Ovary (tissue), 3 donors: ENCODE data around the gene GNB1L.

Source experiments
- EP300 ChIP-seq: sonication (generic); formaldehyde crosslinking; IDR thresholded peaks from one replicate; pipeline ENCODE4 v1.6.1; 2017; ENCODE audit warnings: antibody characterized with exemption
- POLR2A ChIP-seq: fragments of 450-650 bp; IDR thresholded peaks from one replicate; pipeline ENCODE4 v1.6.1; 2017; ENCODE audit warnings: antibody characterized with exemption, mild to moderate bottlenecking, moderate library complexity
- TF ChIP-seq, protein P1 (sequence below), 3 donors: fragments of 450-650 bp in 2 of 3; fragments of 200-600 bp in 1 of 3; IDR thresholded peaks; one replicate each; pipeline versions ENCODE4 v1.5.1 to v1.8.0; 2016 to 2022; ENCODE audit warnings: antibody characterized with exemption in 3 of 3, mild to moderate bottlenecking in 1 of 3
- donor health status: DM: no; HTN: no; CAD: no.

DNA sequence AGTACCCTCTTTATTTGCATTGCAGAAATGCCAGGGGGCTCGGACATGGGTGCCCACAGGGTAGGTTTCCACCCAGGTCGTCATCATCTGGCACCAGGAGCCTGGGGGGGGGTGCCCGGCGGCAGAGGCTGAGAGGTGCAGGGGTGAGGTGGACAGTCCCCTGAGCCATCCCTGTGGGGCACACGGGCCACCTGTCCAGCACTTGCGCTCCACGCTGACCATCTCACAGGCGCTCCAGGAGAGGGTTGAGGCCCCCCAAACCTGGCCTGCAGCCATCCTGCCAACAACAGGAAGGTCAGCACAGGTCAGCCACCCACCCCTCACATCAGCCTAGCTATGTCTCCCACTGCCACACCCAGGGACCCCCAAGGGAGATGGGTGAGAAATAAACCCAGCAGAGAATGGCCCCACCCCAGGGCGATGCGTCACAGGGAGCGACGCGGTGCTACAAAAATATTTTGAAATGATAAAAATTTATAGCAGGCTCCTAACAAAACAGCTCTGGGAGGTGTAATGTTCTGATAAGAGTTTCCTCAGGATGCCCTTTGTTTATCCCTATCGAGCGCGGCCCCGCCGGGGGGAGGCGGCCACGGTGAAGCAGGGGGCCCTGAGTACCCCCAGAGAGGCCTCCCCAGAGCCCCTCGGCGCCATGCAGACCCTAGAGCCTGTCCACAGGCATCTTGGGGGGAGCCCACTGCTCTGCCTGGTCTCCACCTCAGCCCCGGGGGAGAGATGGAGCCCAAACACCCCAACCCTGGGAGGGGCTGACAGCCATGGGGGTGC is 21.0 kb upstream of the GNB1L start:
- TF ChIP-seq, protein P1, sequence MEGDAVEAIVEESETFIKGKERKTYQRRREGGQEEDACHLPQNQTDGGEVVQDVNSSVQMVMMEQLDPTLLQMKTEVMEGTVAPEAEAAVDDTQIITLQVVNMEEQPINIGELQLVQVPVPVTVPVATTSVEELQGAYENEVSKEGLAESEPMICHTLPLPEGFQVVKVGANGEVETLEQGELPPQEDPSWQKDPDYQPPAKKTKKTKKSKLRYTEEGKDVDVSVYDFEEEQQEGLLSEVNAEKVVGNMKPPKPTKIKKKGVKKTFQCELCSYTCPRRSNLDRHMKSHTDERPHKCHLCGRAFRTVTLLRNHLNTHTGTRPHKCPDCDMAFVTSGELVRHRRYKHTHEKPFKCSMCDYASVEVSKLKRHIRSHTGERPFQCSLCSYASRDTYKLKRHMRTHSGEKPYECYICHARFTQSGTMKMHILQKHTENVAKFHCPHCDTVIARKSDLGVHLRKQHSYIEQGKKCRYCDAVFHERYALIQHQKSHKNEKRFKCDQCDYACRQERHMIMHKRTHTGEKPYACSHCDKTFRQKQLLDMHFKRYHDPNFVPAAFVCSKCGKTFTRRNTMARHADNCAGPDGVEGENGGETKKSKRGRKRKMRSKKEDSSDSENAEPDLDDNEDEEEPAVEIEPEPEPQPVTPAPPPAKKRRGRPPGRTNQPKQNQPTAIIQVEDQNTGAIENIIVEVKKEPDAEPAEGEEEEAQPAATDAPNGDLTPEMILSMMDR (IDR thresholded peaks at IDR 0.05) = no peak
- TF ChIP-seq POLR2A = no peak
- no peak for TF ChIP-seq EP300
